ENCODE data around the gene TAS1R2. TPM values are rescaled to one million over a fixed set of nuclear protein-coding genes. Genes with fewer than 3 reads are reported as not detected.

The TAS1R2 gene
- polyA plus RNA-seq (2012; rRNA removed): not detected in 2 replicates
- polyA plus RNA-seq (2012; cell fraction: cytosol; rRNA removed): not detected in 2 replicates
- not detected in 2 replicates for polyA plus RNA-seq (2012; cell fraction: nucleus; rRNA removed)

GRCh38 chr1:18859560-18859959, at the start of gene TAS1R2:
TAS1R2 (minus strand) TSS chr1:18859660; CDS start chr1:18859660, 0 bp downstream.
- Histone ChIP-seq H3K36me3 (replicated peaks in 1 of 2; ENCODE audit: control insufficient read depth in 1 of 2, insufficient read depth in 2 of 2, low read length in 1 of 2) (no peaks in the 10 kb centered on the region), H3K27me3 (ENCODE audit: insufficient read depth) (peaks cover 6% of the 10 kb centered on the region; the same call in 1 of the 2 replicates), H3K79me2 (ENCODE audit: insufficient read depth) (no peaks in the 10 kb centered on the region), H3K4me3 (ENCODE audit: low read depth in 2 of 2, low read length in 1 of 2) (no peak within 1 kb of the TSS), H3K27ac (ENCODE audit: low read depth in 2 of 2, low read length in 1 of 2) (no peak within 1 kb of the TSS), H3K4me1 (ENCODE audit: control insufficient read depth in 1 of 2, insufficient read depth in 2 of 2, low read depth in 1 of 2, low read length in 1 of 2) (no peaks in the 10 kb centered on the region), H3K4me2 (no peak within 1 kb of the TSS), H3K9ac (no peak within 1 kb of the TSS), H3F3A (replicated peaks; ENCODE audit: insufficient read depth) (no peaks in the 10 kb centered on the region), H2AFZ (ENCODE audit: low read depth) (no peak within 1 kb of the TSS), H3K9me3 (no peaks in the 10 kb centered on the region), H3K9me2 (no peaks in the 10 kb centered on the region), H4K20me1 (ENCODE audit: insufficient read depth) (no peaks in the 10 kb centered on the region)
- ChIA-PET CTCF (interaction anchor here (6.4 kb wide), 1 partner anchor 15 kb away, joined by 30 read pairs; no protein-coding TSS in a partner anchor), POLR2A (no interaction called here)
- TF ChIP-seq REST (IDR thresholded peaks at IDR 0.05; ENCODE audit: low read depth, low read length) (no peak), TCF12 (IDR thresholded peaks at IDR 0.05) (no peak), ZBTB33 (IDR thresholded peaks at IDR 0.05; ENCODE audit: borderline replicate concordance, low read depth) (no peak), RCOR1 (IDR thresholded peaks at IDR 0.05; ENCODE audit: low read length) (no peak), NFIC (IDR thresholded peaks at IDR 0.05; ENCODE audit: borderline replicate concordance) (no peak), CTCF (IDR thresholded peaks at IDR 0.05) (no peak)
- WGBS (ENCODE audit: low lambda C conversion rate): 14% methylated on average over 2 of the region's 4 CpGs
- DNase-seq: no peak
